Epithelial cell of esophagus (primary cell): ENCODE data around the gene TMEM97.
A peak's percentile ranks its signal among the peaks of the same experiment; 100 is the strongest.
"Not testable (repeated sequence)": the region's sequence is repeated elsewhere in the genome, so short reads cannot be mapped to it uniquely, and the experiment has no call there.

ENCODE experiments used
- DNase-seq: peaks from one replicate; pipeline ENCODE4 v3.0.0; 2010; ENCODE audit warnings: low read depth
- H3K4me3 ChIP-seq: 2 replicates; pipeline ENCODE4 v1.5.1; 2011; ENCODE audit warnings: mild to moderate bottlenecking, low read length, control low read depth
- TF ChIP-seq, protein P1 (sequence below): IDR thresholded peaks from 2 replicates; pipeline ENCODE4 v1.5.1; 2011; ENCODE audit warnings: low read depth, mild to moderate bottlenecking, low read length, control low read depth, inconsistent platforms; ENCODE audit not compliant: insufficient read depth; ENCODE audit errors: missing control alignments

Gene TMEM97

DNA sequence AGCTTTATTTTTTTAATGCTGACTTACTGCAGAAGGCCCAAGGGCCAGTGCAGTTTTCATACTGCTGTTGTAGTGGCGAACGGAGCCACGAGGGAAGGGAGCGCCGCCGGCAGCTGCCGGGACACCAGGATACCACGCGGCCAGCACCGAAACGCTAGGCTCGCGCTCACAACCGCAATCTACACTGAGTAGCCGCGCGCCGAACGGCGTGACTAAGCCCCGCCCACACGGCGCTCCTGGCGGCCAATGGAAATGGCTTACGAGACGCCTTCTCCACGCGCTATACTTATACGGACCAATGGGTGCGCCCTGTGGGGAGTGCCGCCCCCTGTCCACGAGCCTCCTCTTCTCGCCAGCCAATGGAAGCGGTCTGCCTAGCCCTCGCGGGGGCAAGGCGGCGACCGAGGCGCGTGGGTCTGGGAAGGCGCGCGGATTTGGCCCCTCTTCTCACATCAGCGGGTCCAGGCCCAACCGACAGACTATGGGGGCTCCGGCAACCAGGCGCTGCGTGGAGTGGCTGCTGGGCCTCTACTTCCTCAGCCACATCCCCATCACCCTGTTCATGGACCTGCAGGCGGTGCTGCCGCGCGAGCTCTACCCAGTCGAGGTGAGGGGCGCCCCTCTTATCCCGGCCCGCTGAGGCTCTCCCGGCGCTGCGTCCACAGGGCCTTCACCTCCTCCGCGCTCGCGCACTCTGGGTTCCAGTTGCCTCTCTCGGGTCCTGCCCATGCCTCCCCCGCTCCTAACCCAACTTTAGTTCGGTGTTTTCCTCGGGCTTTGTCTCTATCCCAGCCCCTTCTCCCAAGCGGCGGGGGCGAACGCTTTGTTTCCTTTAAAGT lies at the start of gene TMEM97:
Gene TMEM97, plus strand, starts transcription at position 442 of the 839 bp plus-strand sequence. Its CDS starts 40 bp downstream, at position 482.
- TF ChIP-seq, protein P1, sequence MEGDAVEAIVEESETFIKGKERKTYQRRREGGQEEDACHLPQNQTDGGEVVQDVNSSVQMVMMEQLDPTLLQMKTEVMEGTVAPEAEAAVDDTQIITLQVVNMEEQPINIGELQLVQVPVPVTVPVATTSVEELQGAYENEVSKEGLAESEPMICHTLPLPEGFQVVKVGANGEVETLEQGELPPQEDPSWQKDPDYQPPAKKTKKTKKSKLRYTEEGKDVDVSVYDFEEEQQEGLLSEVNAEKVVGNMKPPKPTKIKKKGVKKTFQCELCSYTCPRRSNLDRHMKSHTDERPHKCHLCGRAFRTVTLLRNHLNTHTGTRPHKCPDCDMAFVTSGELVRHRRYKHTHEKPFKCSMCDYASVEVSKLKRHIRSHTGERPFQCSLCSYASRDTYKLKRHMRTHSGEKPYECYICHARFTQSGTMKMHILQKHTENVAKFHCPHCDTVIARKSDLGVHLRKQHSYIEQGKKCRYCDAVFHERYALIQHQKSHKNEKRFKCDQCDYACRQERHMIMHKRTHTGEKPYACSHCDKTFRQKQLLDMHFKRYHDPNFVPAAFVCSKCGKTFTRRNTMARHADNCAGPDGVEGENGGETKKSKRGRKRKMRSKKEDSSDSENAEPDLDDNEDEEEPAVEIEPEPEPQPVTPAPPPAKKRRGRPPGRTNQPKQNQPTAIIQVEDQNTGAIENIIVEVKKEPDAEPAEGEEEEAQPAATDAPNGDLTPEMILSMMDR, result peak; percentile 1
- peak; percentile 98 for DNase-seq
- peak within 1 kb of the TSS; percentile 72 for H3K4me3 ChIP-seq

DNA sequence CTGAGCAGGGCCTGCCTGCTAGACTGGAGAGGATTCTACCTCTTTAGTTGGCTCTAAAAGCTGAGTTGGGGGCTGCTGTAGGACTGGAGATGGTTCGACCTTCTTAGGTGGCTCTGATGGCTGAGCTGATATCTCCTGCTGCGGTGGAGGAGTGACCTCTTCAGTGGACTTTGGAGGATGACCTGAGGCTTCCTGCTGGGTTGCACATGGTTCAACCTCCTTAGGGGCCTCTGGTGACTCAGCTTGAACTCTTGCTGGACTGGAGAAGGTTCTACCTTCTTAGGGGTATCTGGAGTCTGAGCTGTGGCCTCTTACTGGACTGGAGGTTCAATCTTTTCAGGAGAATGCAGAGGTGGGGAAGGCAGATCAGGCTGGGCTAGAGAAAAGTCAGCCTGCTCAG lies 48.9 kb upstream of the TMEM97 start:
- no peak for DNase-seq
- H3K4me3 ChIP-seq, result no peak overlapping the region
- TF ChIP-seq, protein P1, result no peak

DNA sequence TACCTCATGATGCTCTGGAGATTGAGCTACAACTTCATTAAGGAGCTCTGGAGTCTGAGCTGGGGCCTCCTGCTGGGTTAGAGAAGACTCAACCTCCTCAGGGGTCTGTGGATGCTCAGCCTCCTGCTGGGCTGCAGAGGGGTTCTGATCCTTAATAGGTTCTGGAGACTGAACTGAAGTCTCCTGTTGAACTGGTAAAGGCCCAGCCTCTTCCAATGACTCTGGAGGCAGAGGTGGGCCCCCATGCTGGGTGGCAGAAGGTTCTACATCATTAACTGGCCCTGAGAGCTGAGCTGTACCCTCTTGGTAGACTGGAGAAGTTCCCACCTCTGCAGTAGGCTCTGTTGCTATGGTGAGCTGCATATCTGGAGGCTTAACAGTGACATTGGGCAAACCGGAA lies 48.1 kb upstream of the TMEM97 start:
- TF ChIP-seq, protein P1, result no peak
- no peak overlapping the region for H3K4me3 ChIP-seq
- DNase-seq, result no peak

DNA sequence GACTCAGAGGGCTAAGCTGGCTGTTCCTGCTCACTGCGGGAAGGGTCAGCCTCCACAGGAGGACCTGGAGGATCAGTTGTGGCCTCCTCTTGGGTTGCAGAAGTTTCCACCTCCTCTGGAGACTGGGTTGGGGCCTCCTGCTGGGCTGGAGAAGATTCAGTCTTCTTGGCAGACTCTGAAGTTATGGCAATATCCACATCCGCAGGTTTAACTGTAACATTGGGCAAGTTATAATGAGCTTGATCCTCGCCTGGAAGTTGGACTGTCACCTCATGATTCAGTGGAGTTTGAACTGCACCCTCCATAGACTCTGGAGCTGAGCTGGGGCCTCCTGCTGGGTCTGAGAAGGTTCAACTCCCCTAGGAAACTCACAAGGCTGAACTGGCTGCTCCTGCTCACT lies 47.6 kb upstream of the TMEM97 start:
- H3K4me3 ChIP-seq, result no peak overlapping the region
- no peak for DNase-seq
- TF ChIP-seq, protein P1, result no peak

DNA sequence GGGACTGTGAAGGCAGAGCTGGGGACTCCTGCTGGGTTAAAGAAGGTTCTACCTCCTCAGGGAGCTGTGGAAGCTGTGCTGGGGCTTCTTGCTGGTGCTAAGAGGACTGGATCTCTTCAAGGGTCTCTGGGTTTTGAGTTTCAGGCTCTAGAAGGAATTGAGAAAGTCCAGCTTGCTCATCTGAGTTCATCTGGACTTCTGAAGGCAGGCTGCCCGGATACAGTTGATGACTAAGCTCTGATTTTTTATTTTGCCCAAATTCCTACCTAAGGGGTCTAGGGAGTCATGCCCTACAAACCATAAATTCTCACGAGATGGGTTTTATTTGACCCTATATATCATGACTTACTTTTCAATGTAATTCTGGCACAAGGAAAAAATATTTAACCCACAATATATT lies 46.8 kb upstream of the TMEM97 start:
- TF ChIP-seq, protein P1, result no peak
- no peak overlapping the region for H3K4me3 ChIP-seq
- DNase-seq, result no peak

DNA sequence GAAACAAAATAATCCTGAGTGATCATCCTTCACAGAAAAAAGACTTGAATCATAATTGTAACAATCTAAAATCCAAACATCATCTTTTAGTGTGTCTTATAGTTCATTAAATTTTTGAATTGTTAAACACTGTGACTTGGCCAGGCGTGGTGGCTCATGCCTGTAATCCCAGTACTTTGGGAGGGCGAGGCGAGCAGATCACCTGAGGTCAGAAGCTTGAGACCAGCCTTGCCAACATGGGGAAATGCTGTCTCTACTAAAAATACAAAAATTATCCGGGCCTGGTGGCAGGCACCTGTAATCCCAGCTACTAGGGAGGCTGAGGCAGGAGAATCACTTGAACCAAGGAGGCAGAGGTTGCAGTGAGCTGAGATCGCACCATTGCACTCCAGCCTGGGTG lies 45.7 kb upstream of the TMEM97 start:
- not testable (repeated sequence) for DNase-seq, H3K4me3 ChIP-seq

DNA sequence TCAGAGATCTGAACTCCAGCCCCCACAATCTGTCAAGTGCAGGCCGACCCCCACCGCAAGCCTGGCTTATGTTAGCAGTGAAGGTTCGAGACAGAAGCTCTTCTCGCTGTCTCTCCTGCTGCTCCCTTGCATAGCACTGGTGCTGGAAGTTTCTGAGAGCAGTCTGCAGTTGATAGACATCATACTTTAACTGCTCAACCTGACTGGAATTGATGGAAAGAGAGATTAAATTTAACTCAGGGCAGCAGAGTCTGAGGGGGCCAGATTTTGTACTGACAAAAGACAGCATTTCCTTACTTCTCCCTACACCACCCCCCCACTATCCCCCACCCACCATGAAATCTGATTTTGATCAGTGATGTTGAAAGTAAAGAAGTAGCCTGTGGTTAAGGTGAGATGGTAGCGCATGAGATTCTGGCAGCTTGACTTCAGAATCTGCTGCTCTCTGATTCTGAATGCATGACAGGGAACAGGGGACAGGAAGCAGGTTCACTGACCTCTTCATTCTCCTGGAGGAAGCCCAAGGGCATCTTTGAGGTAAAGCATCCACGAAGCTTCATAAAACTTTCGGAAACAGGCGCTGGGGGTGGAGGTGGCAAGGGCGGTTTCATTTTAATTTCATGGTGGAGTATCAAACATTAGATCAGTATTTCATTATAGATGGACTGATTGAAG lies 44.3 kb upstream of the TMEM97 start:
- TF ChIP-seq, protein P1, result no peak
- DNase-seq, result no peak
- H3K4me3 ChIP-seq, result no peak overlapping the region
